ENCODE data around the gene SMPDL3A. TPM values are rescaled to one million over a fixed set of nuclear protein-coding genes. Genes with fewer than 3 reads are reported as not detected.

Gene SMPDL3A
- total and polyA plus RNA-seq, 9 of the 15 experiments (the other 6 are each of a cell fraction or from before 2014, with no cell fraction given): 0.14 to 0.91 (median 0.54) TPM

GRCh38 chr6:122760330-122760729 is 28.7 kb upstream of the SMPDL3A start:
- no peak for FAIRE-seq
- in situ Hi-C loops (cut with MboI): no loop called here
- POLR2A ChIA-PET: no interaction called here

More at GRCh38 chr6:122760330-122760729, 28.7 kb upstream of the SMPDL3A start:
- CTCF ChIA-PET (ENCODE audit: low intra/inter-chr PET ratio): no interaction called here
- no peak for ATAC-seq
- Histone ChIP-seq H3K79me2 (ENCODE audit: control insufficient read depth, insufficient read depth, low read length) (no peaks in the 10 kb centered on the region), H3K27me3 (ENCODE audit: control insufficient read depth in 2 of 2, insufficient read depth in 2 of 2, low read length in 2 of 2) (no peaks in the 10 kb centered on the region), H2AFZ (ENCODE audit: low read depth, low read length) (no peak overlapping the region), H3K27ac (ENCODE audit: extremely low read depth, low read depth, low read length) (no peak overlapping the region), H3K4me1 (replicated peaks in 1 of 2; ENCODE audit: control insufficient read depth in 2 of 2, insufficient read depth in 2 of 2, low read length in 2 of 2) (no peaks in the 10 kb centered on the region), H3K36me3 (ENCODE audit: control insufficient read depth, insufficient read depth, low read length) (no peaks in the 10 kb centered on the region), H3K9ac (ENCODE audit: insufficient read depth in 1 of 2, low read depth in 2 of 2, low read length in 2 of 2) (no peak overlapping the region), H4K20me1 (replicated peaks; ENCODE audit: control insufficient read depth, insufficient read depth, low read length) (no peaks in the 10 kb centered on the region), H3K9me3 (replicated peaks; ENCODE audit: control insufficient read depth, insufficient read depth, low read depth, low read length) (no peaks in the 10 kb centered on the region), H3K4me3 (no peak overlapping the region), H3K4me2 (ENCODE audit: insufficient read depth, low read length) (no peak overlapping the region), H3K9me1 (ENCODE audit: control insufficient read depth, insufficient read depth, low read length) (no peaks in the 10 kb centered on the region)
- intact Hi-C loops (cut with micrococcal nuclease): no loop called here
- no peak for DNase-seq (ENCODE audit: extremely low read depth in 1 of 4, low spot score in 3 of 4)
- BruUV-seq (replicated peaks): no TSS peak
- TF ChIP-seq PML (IDR thresholded peaks at IDR 0.05; ENCODE audit: low read length) (no peak), ATF2 (CRISPR knock-in tag; IDR thresholded peaks at IDR 0.05) (no peak), ZNF75A (CRISPR knock-in tag; IDR thresholded peaks at IDR 0.05) (no peak), MYNN (IDR thresholded peaks at IDR 0.05) (no peak), MYNN (CRISPR knock-in tag; IDR thresholded peaks at IDR 0.05) (no peak), TFAM (CRISPR knock-in tag; conservative IDR thresholded peaks at IDR 0.05) (no peak), DDX20 (tag; IDR thresholded peaks at IDR 0.05; ENCODE audit: low read depth) (no peak), RBBP5 (IDR thresholded peaks at IDR 0.05; ENCODE audit: borderline replicate concordance, insufficient read depth, low read length, poor library complexity, severe bottlenecking) (no peak), FOXA3 (CRISPR knock-in tag; conservative IDR thresholded peaks at IDR 0.05 in 1 of 2, IDR thresholded peaks at IDR 0.05 in 1 of 2) (no peak), ARHGAP35 (IDR thresholded peaks at IDR 0.05; ENCODE audit: partially characterized antibody) (no peak), ZNF551 (CRISPR knock-in tag; IDR thresholded peaks at IDR 0.05) (no peak)
